ENCODE results near the gene HSPA1B.

GRCh38 chr6:31864818-31865204, 37.3 kb downstream of the HSPA1B start:
- TF ChIP-seq, protein P1, sequence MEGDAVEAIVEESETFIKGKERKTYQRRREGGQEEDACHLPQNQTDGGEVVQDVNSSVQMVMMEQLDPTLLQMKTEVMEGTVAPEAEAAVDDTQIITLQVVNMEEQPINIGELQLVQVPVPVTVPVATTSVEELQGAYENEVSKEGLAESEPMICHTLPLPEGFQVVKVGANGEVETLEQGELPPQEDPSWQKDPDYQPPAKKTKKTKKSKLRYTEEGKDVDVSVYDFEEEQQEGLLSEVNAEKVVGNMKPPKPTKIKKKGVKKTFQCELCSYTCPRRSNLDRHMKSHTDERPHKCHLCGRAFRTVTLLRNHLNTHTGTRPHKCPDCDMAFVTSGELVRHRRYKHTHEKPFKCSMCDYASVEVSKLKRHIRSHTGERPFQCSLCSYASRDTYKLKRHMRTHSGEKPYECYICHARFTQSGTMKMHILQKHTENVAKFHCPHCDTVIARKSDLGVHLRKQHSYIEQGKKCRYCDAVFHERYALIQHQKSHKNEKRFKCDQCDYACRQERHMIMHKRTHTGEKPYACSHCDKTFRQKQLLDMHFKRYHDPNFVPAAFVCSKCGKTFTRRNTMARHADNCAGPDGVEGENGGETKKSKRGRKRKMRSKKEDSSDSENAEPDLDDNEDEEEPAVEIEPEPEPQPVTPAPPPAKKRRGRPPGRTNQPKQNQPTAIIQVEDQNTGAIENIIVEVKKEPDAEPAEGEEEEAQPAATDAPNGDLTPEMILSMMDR (IDR thresholded peaks at IDR 0.05) = no peak
- no peak for TF ChIP-seq POLR2A (IDR thresholded peaks at IDR 0.05)

All from lower leg skin (tissue), 3 donors.